Measurements from ENCODE around the gene PARP3.

PARP3 gene

GRCh38 chr3:51945926-51946705, 4.0 kb downstream of the PARP3 start:
- H3K4me2 ChIP-seq (ENCODE audit: low read length), result no peak overlapping the region
- H2AK5ac ChIP-seq (ENCODE audit: low read length), result no peak overlapping the region
- H2BK120ac ChIP-seq (ENCODE audit: low read depth, low read length), result no peak overlapping the region
- peaks cover 2% of the 10 kb centered on the region for H3K4me1 ChIP-seq (ENCODE audit: control insufficient read depth, low read depth, low read length)
- no peak overlapping the region for H3K9ac ChIP-seq (ENCODE audit: low read length)
- peaks cover under 1% of the 10 kb centered on the region for H3K79me1 ChIP-seq (ENCODE audit: low read length)
- H3K27ac ChIP-seq (ENCODE audit: low read depth, low read length), result no peak overlapping the region
- DNase-seq, result no peak
- H2BK5ac ChIP-seq (ENCODE audit: low read length), result no peak overlapping the region
- peaks cover 5% of the 10 kb centered on the region for H3K79me2 ChIP-seq (ENCODE audit: control insufficient read depth, insufficient read depth, low read length)
- no peak overlapping the region for H4K8ac ChIP-seq (ENCODE audit: low read depth, low read length)
- WGBS (ENCODE audit: extremely low coverage, insufficient coverage, low lambda C conversion rate), result no CpG with 5 or more reads among the region's 14 CpGs
- no peak overlapping the region for H3K4me3 ChIP-seq (ENCODE audit: low read length)
- no peak overlapping the region for H2BK15ac ChIP-seq (replicated peaks; ENCODE audit: low read depth)
- H3K27me3 ChIP-seq (ENCODE audit: insufficient read depth, low read length, poor library complexity), result no peaks in the 10 kb centered on the region
- no peak overlapping the region for H3K4ac ChIP-seq (ENCODE audit: low read depth, low read length)
- H3K18ac ChIP-seq (ENCODE audit: low read length), result no peak overlapping the region
- no peak overlapping the region for H3K56ac ChIP-seq (ENCODE audit: low read length)
- H3K23ac ChIP-seq (ENCODE audit: low read length), result no peak overlapping the region
- no peaks in the 10 kb centered on the region for H3K36me3 ChIP-seq (ENCODE audit: control insufficient read depth, insufficient read depth, low read length)
- H4K5ac ChIP-seq (ENCODE audit: low read length), result no peak overlapping the region

DNA sequence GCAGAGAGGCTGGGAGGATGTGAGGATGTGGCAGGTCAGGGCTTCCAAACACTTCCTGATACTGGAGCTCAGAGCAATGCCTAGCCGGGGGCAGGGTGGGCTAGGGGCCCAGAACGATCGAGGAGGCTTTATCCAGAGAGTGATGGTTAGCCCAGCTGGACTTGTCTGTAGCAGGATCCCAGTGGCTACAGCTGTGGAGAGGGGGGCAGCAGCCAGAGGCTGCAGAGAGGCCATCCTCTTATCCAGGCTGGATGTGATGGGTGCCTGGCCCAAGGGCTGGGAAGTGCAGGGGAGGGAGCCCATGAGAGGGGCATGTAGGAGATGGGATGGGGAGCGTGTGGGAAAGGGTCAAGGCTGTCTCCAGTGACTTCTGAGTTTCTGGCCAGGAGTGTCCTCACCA, 4.6 kb downstream of the PARP3 start:
- no peak overlapping the region for H3K4me3 ChIP-seq (ENCODE audit: low read length)
- H3K27ac ChIP-seq (ENCODE audit: low read depth, low read length), result no peak overlapping the region
- H3K4ac ChIP-seq (ENCODE audit: low read depth, low read length), result no peak overlapping the region
- no peaks in the 10 kb centered on the region for H3K79me2 ChIP-seq (ENCODE audit: control insufficient read depth, insufficient read depth, low read length)
- H3K23ac ChIP-seq (ENCODE audit: low read length), result no peak overlapping the region
- H3K9ac ChIP-seq (ENCODE audit: low read length), result no peak overlapping the region
- no peak overlapping the region for H2BK120ac ChIP-seq (ENCODE audit: low read depth, low read length)
- H2BK5ac ChIP-seq (ENCODE audit: low read length), result no peak overlapping the region
- no peak overlapping the region for H4K8ac ChIP-seq (ENCODE audit: low read depth, low read length)
- no peaks in the 10 kb centered on the region for H3K36me3 ChIP-seq (ENCODE audit: control insufficient read depth, insufficient read depth, low read length)
- no peaks in the 10 kb centered on the region for H3K27me3 ChIP-seq (ENCODE audit: insufficient read depth, low read length, poor library complexity)
- H3K4me2 ChIP-seq (ENCODE audit: low read length), result no peak overlapping the region
- H3K4me1 ChIP-seq (ENCODE audit: control insufficient read depth, low read depth, low read length), result peaks cover 2% of the 10 kb centered on the region
- H2BK15ac ChIP-seq (replicated peaks; ENCODE audit: low read depth), result no peak overlapping the region
- H3K18ac ChIP-seq (ENCODE audit: low read length), result no peak overlapping the region
- H3K56ac ChIP-seq (ENCODE audit: low read length), result no peak overlapping the region
- DNase-seq, result no peak
- WGBS (ENCODE audit: extremely low coverage, insufficient coverage, low lambda C conversion rate), result no CpG with 5 or more reads among the region's 4 CpGs
- no peak overlapping the region for H2AK5ac ChIP-seq (ENCODE audit: low read length)
- H3K79me1 ChIP-seq (ENCODE audit: low read length), result no peaks in the 10 kb centered on the region
- no peak overlapping the region for H4K5ac ChIP-seq (ENCODE audit: low read length)

- Histone ChIP-seq H3K79me2 (ENCODE audit: control insufficient read depth, insufficient read depth, low read length) (no peaks in the 10 kb centered on the region), H3K56ac (ENCODE audit: low read length) (no peak overlapping the region), H3K4me2 (ENCODE audit: low read length) (no peak overlapping the region), H2BK120ac (ENCODE audit: low read depth, low read length) (no peak overlapping the region), H2AK5ac (ENCODE audit: low read length) (no peak overlapping the region), H2BK15ac (replicated peaks; ENCODE audit: low read depth) (no peak overlapping the region), H3K36me3 (ENCODE audit: control insufficient read depth, insufficient read depth, low read length) (no peaks in the 10 kb centered on the region), H3K18ac (ENCODE audit: low read length) (no peak overlapping the region), H3K27ac (ENCODE audit: low read depth, low read length) (no peak overlapping the region), H3K4me3 (ENCODE audit: low read length) (no peak overlapping the region), H3K9ac (ENCODE audit: low read length) (no peak overlapping the region), H3K79me1 (ENCODE audit: low read length) (no peaks in the 10 kb centered on the region), H3K23ac (ENCODE audit: low read length) (no peak overlapping the region), H2BK5ac (ENCODE audit: low read length) (no peak overlapping the region), H3K4ac (ENCODE audit: low read depth, low read length) (no peak overlapping the region), H4K5ac (ENCODE audit: low read length) (no peak overlapping the region), H3K4me1 (ENCODE audit: control insufficient read depth, low read depth, low read length) (peaks cover 2% of the 10 kb centered on the region), H3K27me3 (ENCODE audit: insufficient read depth, low read length, poor library complexity) (no peaks in the 10 kb centered on the region), H4K8ac (ENCODE audit: low read depth, low read length) (no peak overlapping the region)
- no peak for DNase-seq
- WGBS (ENCODE audit: extremely low coverage, insufficient coverage, low lambda C conversion rate), result no CpG with 5 or more reads among the region's 13 CpGs
Measured at GRCh38 chr3:51947215-51947900, 5.2 kb downstream of the PARP3 start.

DNA sequence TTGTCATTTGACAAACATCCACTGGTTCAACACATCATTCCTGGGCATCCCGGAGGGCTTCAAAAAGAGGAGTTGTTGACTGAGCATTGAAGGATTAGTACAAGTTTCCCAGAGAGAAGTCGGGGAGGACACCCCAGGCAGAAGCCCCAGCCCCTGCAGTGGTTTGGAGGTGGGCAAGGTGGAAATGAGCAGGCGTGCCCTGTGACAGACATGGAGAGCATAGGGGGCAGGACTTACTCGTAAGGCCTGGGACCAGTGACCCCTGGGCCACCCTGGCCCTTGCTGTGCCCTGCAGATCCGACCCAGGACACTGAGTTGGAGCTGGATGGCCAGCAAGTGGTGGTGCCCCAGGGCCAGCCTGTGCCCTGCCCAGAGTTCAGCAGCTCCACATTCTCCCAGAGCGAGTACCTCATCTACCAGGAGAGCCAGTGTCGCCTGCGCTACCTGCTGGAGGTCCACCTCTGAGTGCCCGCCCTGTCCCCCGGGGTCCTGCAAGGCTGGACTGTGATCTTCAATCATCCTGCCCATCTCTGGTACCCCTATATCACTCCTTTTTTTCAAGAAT, 5.9 kb downstream of the PARP3 start:
- H3K79me1 ChIP-seq (ENCODE audit: low read length), result no peaks in the 10 kb centered on the region
- DNase-seq, result no peak
- H3K36me3 ChIP-seq (ENCODE audit: control insufficient read depth, insufficient read depth, low read length), result no peaks in the 10 kb centered on the region
- no peak overlapping the region for H3K9ac ChIP-seq (ENCODE audit: low read length)
- WGBS (ENCODE audit: extremely low coverage, insufficient coverage, low lambda C conversion rate), result no CpG with 5 or more reads among the region's 10 CpGs
- H3K79me2 ChIP-seq (ENCODE audit: control insufficient read depth, insufficient read depth, low read length), result no peaks in the 10 kb centered on the region
- H2BK5ac ChIP-seq (ENCODE audit: low read length), result no peak overlapping the region
- H3K18ac ChIP-seq (ENCODE audit: low read length), result no peak overlapping the region
- no peak overlapping the region for H4K5ac ChIP-seq (ENCODE audit: low read length)
- H4K8ac ChIP-seq (ENCODE audit: low read depth, low read length), result no peak overlapping the region
- no peak overlapping the region for H2BK15ac ChIP-seq (replicated peaks; ENCODE audit: low read depth)
- no peak overlapping the region for H3K23ac ChIP-seq (ENCODE audit: low read length)
- no peak overlapping the region for H2BK120ac ChIP-seq (ENCODE audit: low read depth, low read length)
- no peak overlapping the region for H3K56ac ChIP-seq (ENCODE audit: low read length)
- no peaks in the 10 kb centered on the region for H3K4me1 ChIP-seq (ENCODE audit: control insufficient read depth, low read depth, low read length)
- H3K4me3 ChIP-seq (ENCODE audit: low read length), result no peak overlapping the region
- no peak overlapping the region for H3K4ac ChIP-seq (ENCODE audit: low read depth, low read length)
- H3K4me2 ChIP-seq (ENCODE audit: low read length), result no peak overlapping the region
- no peak overlapping the region for H3K27ac ChIP-seq (ENCODE audit: low read depth, low read length)
- H3K27me3 ChIP-seq (ENCODE audit: insufficient read depth, low read length, poor library complexity), result peaks cover 1% of the 10 kb centered on the region
- no peak overlapping the region for H2AK5ac ChIP-seq (ENCODE audit: low read length)

DNA sequence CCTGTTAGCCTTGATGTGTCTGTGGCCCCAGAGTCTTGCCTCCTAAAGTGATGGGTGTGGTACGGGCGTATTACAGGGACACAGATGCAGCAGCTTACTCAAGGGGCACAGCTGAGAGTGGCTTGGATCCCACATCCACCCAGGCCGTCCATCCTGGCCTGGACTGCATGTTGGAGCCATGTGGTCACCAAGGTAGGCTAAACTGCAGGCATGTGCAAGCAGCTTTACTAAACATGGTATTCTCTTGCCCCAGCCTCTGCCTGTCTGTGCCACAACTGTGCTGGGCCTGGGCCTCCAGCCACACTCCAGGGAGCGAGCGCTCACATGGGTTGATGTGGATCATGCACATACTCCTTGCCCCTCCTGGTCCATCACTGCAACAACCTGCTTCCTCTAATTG, 7.0 kb downstream of the PARP3 start:
- Histone ChIP-seq H2AK5ac (ENCODE audit: low read length) (no peak overlapping the region), H3K27me3 (ENCODE audit: insufficient read depth, low read length, poor library complexity) (peaks cover 6% of the 10 kb centered on the region)

More for the DNA sequence above, 7.0 kb downstream of the PARP3 start:
- no peak overlapping the region for H4K5ac ChIP-seq (ENCODE audit: low read length)
- no CpG with 5 or more reads among the region's 5 CpGs for WGBS (ENCODE audit: extremely low coverage, insufficient coverage, low lambda C conversion rate)
- no peak overlapping the region for H3K23ac ChIP-seq (ENCODE audit: low read length)
- DNase-seq, result no peak
- H3K9ac ChIP-seq (ENCODE audit: low read length), result no peak overlapping the region
- no peak overlapping the region for H2BK15ac ChIP-seq (replicated peaks; ENCODE audit: low read depth)
- H2BK5ac ChIP-seq (ENCODE audit: low read length), result no peak overlapping the region
- H4K8ac ChIP-seq (ENCODE audit: low read depth, low read length), result no peak overlapping the region
- H3K4me2 ChIP-seq (ENCODE audit: low read length), result no peak overlapping the region
- H2BK120ac ChIP-seq (ENCODE audit: low read depth, low read length), result no peak overlapping the region
- no peaks in the 10 kb centered on the region for H3K36me3 ChIP-seq (ENCODE audit: control insufficient read depth, insufficient read depth, low read length)
- no peak overlapping the region for H3K27ac ChIP-seq (ENCODE audit: low read depth, low read length)
- no peaks in the 10 kb centered on the region for H3K79me1 ChIP-seq (ENCODE audit: low read length)
- H3K18ac ChIP-seq (ENCODE audit: low read length), result no peak overlapping the region
- H3K4ac ChIP-seq (ENCODE audit: low read depth, low read length), result no peak overlapping the region
- no peaks in the 10 kb centered on the region for H3K79me2 ChIP-seq (ENCODE audit: control insufficient read depth, insufficient read depth, low read length)
- H3K4me3 ChIP-seq (ENCODE audit: low read length), result no peak overlapping the region
- H3K56ac ChIP-seq (ENCODE audit: low read length), result no peak overlapping the region
- no peaks in the 10 kb centered on the region for H3K4me1 ChIP-seq (ENCODE audit: control insufficient read depth, low read depth, low read length)
